ENCODE data around the gene PRCP. TPM values are rescaled to one million over a fixed set of nuclear protein-coding genes. Genes with fewer than 3 reads are reported as not detected.
A peak's percentile ranks its signal among the peaks of the same experiment; 100 is the strongest.
"Not testable (repeated sequence)": the region's sequence is repeated elsewhere in the genome, so short reads cannot be mapped to it uniquely, and the experiment has no call there.

PRCP gene
- total RNA-seq, 3 donors from 2014 or later, result 54.4 to 87.7 (median 61.8) TPM

DNA sequence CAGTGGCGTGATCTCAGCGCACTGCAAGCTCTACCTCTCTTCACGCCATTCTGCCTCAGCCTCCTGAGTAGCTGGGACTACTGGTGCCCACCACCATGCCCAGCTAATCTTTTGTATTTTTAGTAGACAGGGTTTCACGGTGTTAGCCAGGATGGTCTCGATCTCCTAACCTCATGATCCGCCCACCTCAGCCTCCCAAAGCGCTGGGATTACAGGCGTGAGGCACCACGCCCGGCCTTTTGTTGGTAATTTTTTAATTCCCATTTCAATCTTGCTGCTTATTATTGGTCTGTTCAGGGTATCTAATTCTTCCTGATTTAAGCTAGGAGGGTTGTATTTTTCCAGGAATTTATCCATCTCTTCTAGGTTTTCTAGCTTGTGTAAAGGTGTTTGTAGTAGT is 19.6 kb upstream of the PRCP start:
- intact Hi-C loops (cut with DNase I; ENCODE audit: low total_unique reads); H3K9me3 ChIP-seq; H3K36me3 ChIP-seq; DNase-seq (ENCODE audit: low spot score in 2 of 2); H3K27me3 ChIP-seq; H3K4me1 ChIP-seq; H3K27ac ChIP-seq; H3K4me3 ChIP-seq: not testable (repeated sequence)

- no peak for TF ChIP-seq POLR2AphosphoS5 (IDR thresholded peaks at IDR 0.05)
- TF ChIP-seq, protein P1, sequence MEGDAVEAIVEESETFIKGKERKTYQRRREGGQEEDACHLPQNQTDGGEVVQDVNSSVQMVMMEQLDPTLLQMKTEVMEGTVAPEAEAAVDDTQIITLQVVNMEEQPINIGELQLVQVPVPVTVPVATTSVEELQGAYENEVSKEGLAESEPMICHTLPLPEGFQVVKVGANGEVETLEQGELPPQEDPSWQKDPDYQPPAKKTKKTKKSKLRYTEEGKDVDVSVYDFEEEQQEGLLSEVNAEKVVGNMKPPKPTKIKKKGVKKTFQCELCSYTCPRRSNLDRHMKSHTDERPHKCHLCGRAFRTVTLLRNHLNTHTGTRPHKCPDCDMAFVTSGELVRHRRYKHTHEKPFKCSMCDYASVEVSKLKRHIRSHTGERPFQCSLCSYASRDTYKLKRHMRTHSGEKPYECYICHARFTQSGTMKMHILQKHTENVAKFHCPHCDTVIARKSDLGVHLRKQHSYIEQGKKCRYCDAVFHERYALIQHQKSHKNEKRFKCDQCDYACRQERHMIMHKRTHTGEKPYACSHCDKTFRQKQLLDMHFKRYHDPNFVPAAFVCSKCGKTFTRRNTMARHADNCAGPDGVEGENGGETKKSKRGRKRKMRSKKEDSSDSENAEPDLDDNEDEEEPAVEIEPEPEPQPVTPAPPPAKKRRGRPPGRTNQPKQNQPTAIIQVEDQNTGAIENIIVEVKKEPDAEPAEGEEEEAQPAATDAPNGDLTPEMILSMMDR (IDR thresholded peaks at IDR 0.05), result no peak
- TF ChIP-seq POLR2A (IDR thresholded peaks at IDR 0.05), result no peak
- intact Hi-C loops (cut with DNase I; ENCODE audit: low total_unique reads), result no loop called here
- H3K4me3 ChIP-seq, result no peak overlapping the region
- H3K36me3 ChIP-seq, result no peaks in the 10 kb centered on the region
- H3K27ac ChIP-seq, result no peak overlapping the region
- H3K9me3 ChIP-seq, result no peaks in the 10 kb centered on the region
- H3K27me3 ChIP-seq, result no peaks in the 10 kb centered on the region
- no peaks in the 10 kb centered on the region for H3K4me1 ChIP-seq
- DNase-seq (ENCODE audit: low spot score in 2 of 2), result no peak
Measured at GRCh38 chr11:82909015-82909640, 8.9 kb upstream of the PRCP start.

- intact Hi-C loops (cut with DNase I; ENCODE audit: low total_unique reads), result no loop called here
- no peaks in the 10 kb centered on the region for H3K27me3 ChIP-seq
- no peak overlapping the region for H3K4me3 ChIP-seq
- no peak overlapping the region for H3K27ac ChIP-seq
- no peaks in the 10 kb centered on the region for H3K36me3 ChIP-seq
- DNase-seq (ENCODE audit: low spot score in 2 of 2), result no peak
- TF ChIP-seq POLR2A (IDR thresholded peaks at IDR 0.05) (no peak), POLR2AphosphoS5 (IDR thresholded peaks at IDR 0.05) (no peak)
- TF ChIP-seq, protein P1 (IDR thresholded peaks at IDR 0.05), result no peak
- H3K9me3 ChIP-seq, result no peaks in the 10 kb centered on the region
- H3K4me1 ChIP-seq, result no peaks in the 10 kb centered on the region
Measured at GRCh38 chr11:82908311-82908710, 8.1 kb upstream of the PRCP start.

DNA sequence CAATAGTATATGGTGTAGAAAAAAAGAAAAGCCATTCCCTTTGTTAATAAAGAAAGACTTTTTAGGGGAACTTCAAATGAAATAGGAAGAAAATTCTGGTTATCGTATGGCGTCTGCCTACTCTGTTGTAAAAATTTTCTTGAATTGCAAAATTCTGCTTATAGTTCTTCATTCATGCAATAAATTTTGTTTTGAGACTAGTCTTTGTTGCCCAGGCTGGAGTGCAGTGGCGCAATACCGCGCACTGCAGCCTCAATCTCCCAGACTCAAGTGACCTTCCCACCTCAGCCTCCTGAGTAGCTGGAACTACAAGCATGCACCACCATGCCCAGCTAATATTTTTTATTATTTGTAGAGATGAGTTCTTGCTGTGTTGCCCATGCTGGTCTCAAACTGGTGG is 7.1 kb upstream of the PRCP start:
- intact Hi-C loops (cut with DNase I; ENCODE audit: low total_unique reads), result no loop called here
- Histone ChIP-seq H3K9me3 (no peaks in the 10 kb centered on the region), H3K4me3 (no peak overlapping the region), H3K36me3 (no peaks in the 10 kb centered on the region), H3K27me3 (no peaks in the 10 kb centered on the region), H3K4me1 (no peaks in the 10 kb centered on the region), H3K27ac (no peak overlapping the region)
- no peak for TF ChIP-seq POLR2A (IDR thresholded peaks at IDR 0.05)
- no peak for TF ChIP-seq POLR2AphosphoS5 (IDR thresholded peaks at IDR 0.05)
- TF ChIP-seq, protein P1 (IDR thresholded peaks at IDR 0.05), result no peak
- DNase-seq (ENCODE audit: low spot score in 2 of 2), result no peak

- no peak overlapping the region for H3K27ac ChIP-seq
- TF ChIP-seq POLR2AphosphoS5 (IDR thresholded peaks at IDR 0.05) (no peak), POLR2A (IDR thresholded peaks at IDR 0.05) (no peak)
- TF ChIP-seq, protein P1 (IDR thresholded peaks at IDR 0.05), result no peak
- H3K36me3 ChIP-seq, result no peaks in the 10 kb centered on the region
- H3K27me3 ChIP-seq, result no peaks in the 10 kb centered on the region
- no peaks in the 10 kb centered on the region for H3K9me3 ChIP-seq
- intact Hi-C loops (cut with DNase I; ENCODE audit: low total_unique reads), result no loop called here
- DNase-seq (ENCODE audit: low spot score in 2 of 2), result no peak
- H3K4me1 ChIP-seq, result peaks cover 0 to 3% of the 10 kb centered on the region in 2 donors
- H3K4me3 ChIP-seq, result no peak overlapping the region
Measured at GRCh38 chr11:82906931-82907330, 6.7 kb upstream of the PRCP start.

DNA sequence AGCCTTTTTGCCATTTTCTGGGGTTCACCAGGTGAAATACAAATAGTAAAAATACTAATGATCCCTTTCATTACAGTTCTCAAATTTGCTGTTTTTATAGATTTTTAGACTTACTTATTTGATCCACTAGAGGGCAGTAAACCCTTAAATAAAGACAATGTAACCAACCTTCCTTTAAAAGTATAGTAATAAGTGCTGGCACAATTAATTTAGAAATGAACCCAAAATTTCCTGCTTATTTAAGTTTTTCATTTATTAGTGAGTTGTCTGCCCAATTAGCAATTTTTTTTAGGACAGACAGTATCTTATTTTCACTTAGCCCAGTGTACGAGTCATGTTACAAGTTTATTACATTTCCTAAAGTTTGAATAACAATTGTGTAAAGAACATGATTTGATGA is 6.0 kb upstream of the PRCP start:
- intact Hi-C loops (cut with DNase I; ENCODE audit: low total_unique reads), result no loop called here
- Histone ChIP-seq H3K4me1 (peaks cover 0 to 5% of the 10 kb centered on the region in 2 donors), H3K27ac (no peak overlapping the region), H3K4me3 (no peak overlapping the region), H3K27me3 (no peaks in the 10 kb centered on the region), H3K36me3 (no peaks in the 10 kb centered on the region), H3K9me3 (no peaks in the 10 kb centered on the region)
- no peak for DNase-seq (ENCODE audit: low spot score in 2 of 2)
- TF ChIP-seq POLR2AphosphoS5 (IDR thresholded peaks at IDR 0.05) (no peak), POLR2A (IDR thresholded peaks at IDR 0.05) (no peak)
- TF ChIP-seq, protein P1 (IDR thresholded peaks at IDR 0.05), result peak; percentile 40 to 64 (median 60)

All from breast epithelium (tissue), 4 donors.